Stimulated activated CD4-positive, alpha-beta T cell treated with anti-CD3 and anti-CD28 coated beads, TNF-alpha, amount 100 ng/mL, for 24 hours (primary cell): ENCODE data around the gene BORCS8.
"Not testable (repeated sequence)": the region's sequence is repeated elsewhere in the genome, so short reads cannot be mapped to it uniquely, and the experiment has no call there.

Experiments
- DNase-seq, 3 experiments: peaks; one replicate each; pipeline ENCODE4 v3.0.0-alpha.2; 2020; ENCODE audit warnings: low read depth in 3 of 3

Gene BORCS8

DNA sequence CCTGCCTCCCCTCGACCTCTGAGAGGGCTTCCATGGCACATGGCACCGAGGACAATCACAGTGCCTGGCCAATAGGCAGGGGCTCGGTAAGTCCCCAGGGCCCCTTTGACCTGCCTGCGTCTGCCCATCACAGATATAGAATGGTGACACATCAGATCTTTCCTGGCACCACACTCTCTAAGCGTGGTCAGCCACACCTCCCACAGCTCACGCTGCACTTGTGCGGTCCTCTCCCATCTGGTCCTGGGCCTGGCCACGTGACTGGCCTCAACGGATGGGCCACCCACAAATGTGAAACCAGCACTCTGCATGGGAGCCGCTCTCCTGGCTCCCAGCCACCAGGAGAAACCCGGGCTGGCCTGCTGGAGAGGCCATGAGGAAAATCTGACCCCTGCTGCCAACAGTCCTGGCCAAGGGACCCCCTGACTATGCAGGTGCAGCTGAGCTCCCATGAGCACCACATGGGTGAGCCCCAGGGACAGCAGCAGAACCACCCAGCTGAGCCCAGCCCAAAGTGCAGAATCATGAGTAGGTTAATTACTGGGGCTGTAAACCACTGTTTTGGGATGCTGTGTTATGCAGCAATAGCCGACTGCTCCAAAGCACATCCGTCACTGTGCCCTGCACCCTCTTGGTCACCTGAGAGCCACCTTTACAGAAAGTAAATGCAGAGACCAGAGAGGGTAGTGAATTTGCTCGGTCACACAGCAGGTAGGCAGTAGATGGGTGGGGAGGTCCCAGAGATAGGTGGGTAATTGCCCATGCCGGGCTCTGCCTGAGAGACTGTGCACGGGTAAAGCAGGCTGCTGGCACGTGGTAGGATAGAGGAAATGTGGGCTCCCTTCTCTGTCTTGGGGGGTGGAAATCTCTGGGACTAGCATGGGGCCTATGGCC lies 12.2 kb downstream of the BORCS8 start:
- DNase-seq = no peak

DNA sequence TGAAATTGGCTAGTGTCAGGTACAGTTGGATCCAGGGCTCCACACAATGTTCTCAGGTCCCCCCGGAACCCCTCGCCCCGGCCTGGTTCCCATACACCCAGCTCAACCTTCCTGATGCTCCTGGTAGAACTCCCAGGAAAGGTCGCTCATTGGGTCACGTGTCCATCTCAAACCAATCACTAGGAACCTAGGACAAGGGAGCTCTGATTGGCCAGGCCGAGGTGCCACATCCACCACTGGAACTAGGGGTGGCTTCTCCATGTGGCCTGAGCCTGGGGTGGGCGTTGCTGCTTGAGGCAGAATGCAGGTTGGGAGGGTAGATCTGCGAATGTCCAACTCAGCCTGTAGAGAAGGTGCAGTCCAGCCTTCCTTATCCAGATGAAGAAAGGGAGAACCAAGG lies 15.0 kb downstream of the BORCS8 start:
- DNase-seq = no peak

DNA sequence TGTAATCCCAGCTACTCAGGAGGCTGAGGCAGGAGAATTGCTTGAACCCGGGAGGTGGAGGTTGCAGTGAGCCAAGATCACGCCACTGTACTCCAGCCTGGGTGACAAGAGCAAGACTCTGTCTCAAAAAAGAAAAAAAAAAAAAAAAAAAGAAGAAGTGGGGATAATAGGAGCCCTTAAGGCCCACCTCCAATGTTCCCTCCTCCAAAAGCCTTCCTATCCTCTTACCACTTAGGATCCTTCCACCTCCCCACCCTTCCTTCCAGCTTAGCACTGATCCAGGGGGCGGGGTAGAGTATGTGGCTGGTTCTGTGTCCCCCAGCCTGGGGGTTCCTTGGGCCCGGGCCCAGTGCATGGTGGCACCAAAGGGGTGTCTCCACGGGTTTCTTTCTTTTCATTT lies 18.7 kb downstream of the BORCS8 start:
- not testable (repeated sequence) for DNase-seq

DNA sequence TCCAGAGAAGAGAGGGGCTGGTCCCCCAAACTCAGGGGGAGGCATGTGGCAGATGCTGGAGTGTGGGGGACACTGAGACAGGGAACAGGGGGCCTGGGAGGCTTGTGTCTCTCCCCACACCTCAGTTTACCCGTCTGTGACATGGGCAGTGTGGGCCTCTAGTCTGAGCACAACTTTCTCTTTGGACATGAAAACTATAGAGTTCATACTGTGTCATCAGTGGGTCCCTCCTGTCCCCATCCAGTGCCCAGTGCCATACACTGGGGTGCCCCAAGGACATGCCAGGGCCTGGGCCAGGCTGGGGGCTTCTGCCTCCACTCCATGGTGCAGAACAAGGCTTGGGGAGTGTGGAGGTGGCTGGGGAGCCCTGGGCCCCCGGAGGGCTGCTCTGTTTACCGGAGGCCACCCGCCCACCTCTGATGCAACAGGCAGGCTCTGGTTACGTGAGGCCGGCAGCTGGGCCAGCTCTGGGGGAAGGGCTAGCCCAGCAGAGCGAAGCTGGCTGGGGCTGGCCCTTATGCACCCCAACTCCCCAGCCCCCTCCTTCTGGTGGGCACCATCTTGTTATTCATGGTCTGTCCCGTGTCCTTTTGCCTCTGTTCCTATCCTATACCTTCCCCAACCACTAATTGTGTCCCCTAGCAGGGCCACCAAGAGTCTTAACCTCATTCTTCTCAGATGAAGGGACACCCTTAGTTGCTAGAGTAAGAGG lies 20.0 kb downstream of the BORCS8 start:
- DNase-seq = no peak

DNA sequence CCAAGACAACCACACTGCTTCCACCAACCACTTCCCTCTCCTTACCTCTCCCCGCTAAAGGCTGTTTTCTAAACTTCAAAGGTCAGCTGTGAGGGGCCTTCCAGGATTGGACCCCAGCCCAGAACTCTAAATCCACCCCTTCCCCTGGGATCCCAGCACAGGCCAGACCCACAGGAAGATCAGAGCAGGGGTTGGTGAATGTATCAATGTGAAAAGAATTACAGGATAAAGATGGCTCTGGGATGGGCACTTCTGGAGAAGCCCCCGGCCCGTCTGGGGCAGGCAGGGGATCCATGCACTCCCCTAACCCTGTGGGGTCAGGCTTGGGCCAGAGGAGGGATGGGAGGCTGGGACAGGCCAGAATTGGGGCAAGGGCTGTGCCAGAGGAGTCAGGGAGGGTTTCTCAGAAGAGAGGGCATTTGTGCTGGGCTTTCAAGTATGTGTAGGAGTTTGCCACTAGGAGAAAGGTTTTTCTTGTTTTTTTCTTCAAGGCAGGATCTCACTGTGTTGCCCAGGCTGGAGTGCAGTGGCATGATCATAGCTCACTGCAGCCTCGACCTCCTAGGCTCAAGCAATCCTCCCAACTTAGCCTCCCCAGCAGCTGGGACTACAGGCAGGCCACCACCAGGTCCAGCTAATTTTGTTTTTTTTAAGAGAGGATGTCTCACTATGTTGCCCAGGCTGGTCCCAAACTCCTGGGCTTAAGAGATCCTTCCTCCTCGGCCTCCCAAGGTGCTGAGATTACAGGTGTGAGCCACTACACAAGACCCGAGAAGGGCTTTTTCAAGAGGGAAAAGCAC lies 20.9 kb downstream of the BORCS8 start:
- no peak for DNase-seq

DNA sequence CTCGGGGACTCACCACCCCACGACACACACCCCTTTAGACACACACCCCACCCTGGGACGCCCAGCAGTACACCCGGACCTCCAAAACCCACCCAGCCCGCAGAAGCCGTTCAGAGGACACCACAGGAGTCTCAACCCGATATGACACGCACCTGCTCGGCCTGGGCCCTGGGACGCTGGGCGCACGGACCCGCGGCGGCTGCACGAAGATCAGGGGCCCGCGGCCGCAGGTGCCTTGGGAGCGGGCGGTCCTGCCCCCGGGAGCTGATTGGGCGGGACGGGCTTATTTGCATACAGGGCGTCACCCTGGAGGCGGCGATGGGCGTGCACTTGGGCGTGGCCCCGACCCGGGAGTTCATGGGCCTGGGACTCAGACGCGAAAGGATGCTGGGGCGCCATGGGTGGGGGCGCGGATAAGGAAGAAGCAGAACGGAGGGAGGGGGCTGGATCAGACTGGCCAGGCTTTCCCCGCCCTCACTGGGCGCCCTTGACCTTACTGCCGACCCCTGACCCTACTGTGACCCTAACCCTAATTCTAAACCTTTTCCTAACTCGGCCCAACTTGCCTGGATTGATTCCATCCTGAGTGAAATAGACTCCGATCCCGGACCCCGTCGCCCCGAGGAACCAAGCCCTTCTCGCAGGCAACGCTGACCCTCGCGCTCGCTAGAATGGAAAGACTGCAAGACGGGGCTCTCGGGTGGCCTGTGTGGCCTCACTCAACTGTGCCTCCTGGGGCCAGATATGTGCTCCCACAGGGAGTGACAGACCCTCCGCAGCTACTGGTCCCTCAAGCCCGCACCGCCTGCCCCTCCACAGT lies 21.7 kb downstream of the BORCS8 start, which contains the start of gene MEF2B:
Gene MEF2B (minus strand): TSS at position 211 of the 820 bp plus-strand sequence. CDS start 19,528 bp downstream, outside the sequence.
- DNase-seq = peak; percentile 56 to 85 (median 63)

DNA sequence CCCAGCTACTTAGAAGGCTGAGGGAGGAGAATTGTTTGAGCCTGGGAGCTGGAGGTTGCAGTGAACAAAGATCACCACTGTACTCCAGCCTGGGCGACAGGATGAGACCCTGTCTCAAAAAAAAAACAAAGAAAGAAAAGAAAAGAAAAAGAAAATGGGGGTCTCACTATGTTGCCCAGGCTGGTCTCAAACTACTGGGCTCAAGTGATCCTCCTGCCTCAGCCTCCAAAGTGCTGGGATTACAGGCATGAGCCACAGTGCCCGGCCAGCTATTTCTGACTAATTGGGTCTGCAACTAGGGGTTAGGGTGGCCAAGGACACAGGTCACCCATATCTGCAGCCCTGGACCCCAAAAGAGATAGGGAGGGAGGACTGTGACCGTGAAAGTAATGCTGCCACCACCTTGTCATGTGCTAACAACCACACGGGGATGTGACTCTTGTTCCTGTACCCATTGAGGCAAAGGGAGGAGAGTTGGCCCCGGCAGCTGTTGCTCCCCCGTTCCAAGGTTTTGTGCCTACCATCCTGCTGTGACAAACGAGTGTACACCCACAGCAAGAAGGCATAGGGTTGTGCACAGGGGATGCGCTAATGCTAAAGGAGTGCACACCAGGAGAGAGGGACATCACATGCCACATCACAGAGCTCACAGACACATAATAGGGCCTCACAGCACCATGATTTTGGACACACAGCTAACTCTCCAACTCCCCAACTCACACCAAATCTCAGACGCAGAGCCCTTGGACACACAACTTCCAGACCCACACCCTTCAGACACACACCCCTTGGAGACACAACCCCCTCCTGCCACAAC lies 22.5 kb downstream of the BORCS8 start:
- no peak for DNase-seq

DNA sequence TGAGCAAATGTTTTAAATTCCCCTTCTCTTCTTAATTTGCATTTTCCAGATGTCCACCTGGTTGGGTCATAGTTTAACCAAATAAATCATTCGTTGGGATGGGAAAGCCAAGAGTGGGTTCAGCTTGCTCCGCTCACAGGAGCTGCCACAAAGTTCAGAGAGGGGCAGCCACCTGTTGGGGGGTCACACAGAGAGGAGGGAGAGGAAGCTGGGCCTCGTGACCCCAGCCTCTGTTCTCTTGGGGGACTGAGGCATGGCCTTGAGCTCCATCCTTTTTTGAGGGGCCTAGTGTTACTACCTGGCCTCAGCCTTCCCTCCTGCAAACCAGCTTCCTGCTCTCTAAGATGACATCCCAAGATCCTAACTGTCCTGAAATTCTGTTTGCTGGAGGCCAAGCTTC lies 24.3 kb downstream of the BORCS8 start:
- DNase-seq = no peak

DNA sequence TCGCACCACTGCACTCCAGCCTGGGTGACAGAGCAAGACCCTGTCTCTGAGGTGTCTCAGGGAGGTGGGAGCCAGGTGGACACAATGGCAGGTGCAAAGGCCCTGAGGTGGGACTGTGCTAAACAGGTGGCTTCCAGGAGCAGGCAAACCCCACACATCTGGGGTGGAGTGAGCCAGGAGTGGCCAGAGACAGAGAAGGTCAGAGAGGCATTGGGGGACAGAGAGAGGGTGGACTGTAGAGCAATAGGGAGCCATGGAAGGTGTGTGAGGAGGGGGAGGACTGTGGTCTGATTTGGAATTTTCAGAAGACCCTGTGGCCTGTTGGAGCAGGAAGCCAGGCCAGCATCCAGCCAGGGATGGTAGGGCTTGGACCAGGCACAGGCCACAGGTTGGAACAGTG lies 26.6 kb downstream of the BORCS8 start:
- DNase-seq = no peak

DNA sequence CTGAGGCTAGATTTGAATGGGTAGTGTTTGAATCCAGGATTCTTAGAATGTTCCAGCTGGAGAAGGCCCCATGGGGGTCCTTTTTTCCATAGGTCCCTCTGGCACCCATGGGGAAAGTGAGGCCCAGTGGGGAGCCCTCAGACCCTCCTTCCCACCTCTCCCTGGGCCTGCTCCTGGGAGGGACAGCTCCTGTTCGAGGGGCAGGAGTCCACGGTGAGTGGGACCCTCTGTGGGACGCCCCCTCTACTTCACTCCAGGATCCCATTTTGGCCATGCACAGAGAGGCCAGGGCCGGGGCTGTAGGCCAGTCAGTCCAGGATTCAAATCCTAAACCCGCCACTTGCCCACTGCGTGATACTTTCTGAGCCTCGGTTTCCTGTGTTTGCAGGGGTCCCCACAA lies 29.5 kb downstream of the BORCS8 start:
- no peak for DNase-seq

DNA sequence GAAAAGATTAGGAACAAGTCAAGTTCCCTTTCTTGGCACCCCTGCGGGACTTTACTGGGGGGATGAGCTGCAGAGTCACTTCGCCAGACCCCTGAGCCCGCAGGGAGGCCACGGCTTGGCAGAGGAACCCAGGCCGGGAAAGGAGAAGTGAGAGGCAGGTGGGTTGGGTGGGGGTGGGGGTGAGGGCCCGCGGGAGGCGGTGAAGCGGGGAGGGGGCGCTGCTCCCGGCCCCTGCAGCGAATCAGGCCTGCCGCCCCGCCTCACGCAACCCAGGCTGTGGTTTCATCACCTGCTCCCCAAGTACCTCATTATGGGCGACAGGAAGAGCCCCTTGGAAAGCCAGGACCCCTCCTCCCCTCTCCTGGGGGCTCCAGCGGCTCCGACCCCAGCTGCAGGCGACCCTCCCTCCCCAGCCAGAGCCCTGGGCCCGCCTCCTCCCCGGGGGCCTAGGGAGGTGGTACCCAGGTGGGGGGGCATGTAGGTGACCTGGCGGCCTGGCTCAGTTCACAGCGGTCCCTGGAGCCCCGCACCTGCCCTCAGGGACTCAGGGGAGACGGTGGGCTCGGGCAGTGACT lies 31.4 kb downstream of the BORCS8 start:
- no peak for DNase-seq

DNA sequence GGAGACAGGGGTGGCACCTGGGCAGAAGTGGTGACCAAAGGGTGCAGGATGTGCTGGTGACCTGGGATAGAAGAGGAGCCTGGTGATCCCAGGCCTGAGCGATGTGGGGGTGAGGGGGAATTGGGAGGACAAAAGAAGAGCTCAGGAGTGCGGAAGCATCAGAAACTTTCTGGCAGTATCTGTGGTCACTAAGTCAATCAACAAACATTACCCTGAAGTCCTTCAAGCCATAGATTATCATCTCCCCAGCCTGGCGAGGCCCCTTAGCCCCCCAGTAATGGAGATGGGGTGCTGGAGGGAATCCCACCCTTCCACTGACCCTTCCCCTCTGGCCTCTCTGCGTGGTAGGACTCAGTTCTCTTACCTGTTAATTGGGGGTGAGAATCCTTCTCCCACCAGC lies 32.4 kb downstream of the BORCS8 start:
- DNase-seq = no peak

DNA sequence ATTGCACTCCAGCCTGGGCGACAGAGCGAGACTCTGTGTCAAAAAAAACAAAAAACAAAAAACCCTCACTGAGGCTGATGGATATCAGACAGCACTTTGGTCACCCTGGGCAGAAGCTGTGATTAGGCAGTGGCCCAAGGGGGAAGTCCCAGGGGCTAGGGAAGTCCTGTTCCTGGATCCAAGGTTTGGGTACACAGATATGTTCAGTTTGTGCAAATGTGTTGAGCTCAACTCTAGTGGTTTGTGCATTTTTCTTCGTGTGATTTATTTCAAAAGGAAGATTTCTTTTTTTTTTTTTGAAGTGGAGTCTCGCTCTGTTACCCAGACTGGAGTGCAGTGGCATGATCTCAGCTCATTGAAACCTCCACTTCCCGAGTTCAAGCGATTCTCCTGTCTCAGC lies 34.1 kb downstream of the BORCS8 start:
- DNase-seq = no peak

DNA sequence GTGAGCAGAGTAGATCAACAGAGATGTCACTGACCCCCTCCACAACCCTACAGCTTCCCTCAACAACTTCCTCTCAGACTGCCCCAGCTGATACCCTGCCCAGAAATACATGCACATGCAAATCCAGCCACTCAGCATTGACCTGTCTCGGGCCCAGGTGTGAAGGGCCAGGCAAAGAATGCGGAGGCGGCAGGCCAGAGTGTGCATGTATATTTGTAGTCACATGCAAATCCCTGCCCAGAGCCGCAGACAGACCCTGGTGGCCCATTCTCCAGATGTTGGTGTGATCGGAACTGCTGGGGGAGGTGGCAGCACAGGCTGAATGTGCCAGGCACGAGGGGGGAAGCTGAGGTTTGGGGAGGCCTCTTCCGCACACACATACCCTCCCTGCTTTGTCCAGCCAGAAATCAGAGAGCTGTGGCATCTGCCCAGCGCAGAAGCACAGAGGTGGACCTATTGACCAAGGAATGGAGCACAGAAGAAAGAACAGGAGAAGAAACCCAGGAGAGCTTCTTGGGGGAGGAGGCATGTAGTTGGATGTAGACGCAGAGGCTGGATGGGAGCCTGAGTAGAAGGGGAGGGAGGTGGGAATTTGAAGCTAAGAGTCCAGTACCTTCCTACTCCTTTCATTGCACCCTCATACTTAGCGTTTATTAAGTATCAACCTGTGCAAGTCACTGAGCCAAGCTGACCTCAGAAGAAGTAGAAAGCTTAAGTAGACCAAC lies 36.3 kb downstream of the BORCS8 start:
- no peak for DNase-seq

DNA sequence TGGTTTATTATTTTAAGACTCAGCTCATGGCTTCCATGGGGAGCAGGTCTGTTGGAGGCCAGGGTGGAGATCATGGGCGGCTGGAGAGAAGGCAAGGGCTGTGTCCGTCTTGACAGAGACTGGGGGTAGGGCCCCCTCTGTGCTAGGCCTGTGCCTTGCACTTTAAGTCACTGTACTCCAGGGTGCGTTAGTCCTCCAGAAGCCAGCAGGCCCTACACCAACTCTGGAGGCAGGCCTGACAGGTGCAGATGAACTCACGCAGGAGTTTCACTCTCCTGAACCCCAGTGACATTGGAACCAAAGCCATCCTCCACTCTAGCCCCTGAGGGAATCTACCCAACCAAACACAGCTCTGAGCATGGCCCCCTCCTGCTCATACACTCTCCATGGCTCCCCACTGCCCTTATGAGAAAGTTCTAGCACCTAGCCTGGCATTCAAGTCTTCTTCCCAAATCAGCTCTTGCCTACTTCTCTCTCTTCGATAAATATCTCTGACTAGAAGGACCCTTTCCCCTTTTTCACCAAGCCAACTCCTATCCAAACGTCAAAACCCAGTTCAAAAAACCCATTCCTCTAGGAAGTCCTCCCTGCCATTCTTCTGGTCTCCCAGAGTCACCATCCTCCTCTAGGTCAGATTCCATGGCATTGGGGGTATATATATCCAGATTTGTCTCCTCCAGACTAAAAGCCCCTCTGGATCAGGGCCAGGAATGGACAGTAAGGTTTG lies 37.0 kb downstream of the BORCS8 start:
- no peak for DNase-seq

DNA sequence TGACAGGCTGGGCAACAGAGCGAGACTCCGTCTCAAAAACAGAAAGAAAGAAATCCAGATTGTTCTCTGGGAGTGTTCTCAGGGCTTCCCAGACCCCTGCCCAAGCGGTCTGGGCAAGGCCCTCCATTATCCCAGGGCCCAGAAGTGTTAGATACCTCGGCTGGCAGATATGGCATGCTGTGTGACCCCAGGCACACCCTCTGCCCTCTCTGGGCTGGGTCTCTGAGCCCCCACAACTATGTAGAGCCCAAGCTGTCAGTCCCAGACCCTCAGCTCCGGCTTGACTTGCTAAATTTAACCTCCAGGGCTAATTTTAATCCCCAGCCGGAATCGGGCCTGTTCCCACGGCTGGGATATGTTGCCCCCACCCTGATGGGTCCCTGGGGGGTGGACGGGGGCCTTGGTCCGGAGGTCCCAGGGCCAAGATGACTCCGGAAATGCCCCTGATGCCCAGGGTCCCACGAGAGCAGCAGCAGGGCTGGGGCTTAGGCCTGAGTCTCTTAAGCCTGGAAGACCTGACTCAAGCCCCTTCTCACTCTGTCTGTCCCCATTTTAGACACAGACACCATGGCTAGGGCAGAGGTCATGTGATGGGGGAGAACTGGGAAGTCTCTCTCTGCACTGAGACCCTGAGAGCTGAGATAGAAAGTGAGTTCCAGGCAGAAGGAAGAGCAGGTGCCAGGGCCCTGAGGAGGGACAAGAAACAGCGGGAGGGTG lies 39.1 kb downstream of the BORCS8 start:
- no peak for DNase-seq

DNA sequence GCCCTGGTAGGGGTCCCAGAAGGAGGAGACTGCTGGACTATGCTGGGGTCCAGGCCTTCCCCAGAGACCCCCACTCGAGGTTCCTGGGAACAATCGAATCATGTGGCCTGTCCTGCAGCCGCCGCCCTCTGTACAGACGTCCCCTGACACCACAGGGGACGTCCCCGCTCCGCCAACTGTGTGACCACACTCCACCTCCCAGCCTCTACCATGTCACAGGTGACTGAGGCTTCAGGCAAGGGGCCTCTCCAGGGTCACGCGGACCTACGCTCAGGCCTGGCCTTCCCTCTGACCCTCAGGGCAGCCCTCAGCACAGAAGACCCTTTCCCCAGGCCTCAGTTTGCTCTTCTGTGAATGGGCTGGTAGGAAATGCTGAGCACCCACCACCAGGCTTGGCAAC lies 40.5 kb downstream of the BORCS8 start:
- DNase-seq = no peak

DNA sequence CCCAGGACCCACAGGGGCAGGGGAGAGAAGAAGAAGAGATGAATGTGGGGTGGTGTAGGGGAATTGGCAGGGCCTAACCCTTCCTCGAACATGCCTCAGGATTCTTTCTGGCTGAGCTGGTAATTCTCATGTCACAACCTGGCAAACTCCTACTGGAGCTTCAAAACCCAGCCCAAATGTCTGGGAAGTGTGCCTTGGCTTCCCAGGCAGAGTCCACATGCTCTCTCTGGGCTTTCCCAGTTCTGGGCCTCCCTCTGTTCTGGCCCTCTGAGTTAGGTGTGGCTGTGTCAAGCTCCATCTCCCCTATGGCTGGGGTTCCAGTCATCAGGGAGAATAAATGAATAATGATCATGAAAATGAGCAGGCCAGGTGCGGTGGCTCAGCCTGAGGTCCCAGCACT lies 42.5 kb downstream of the BORCS8 start:
- DNase-seq = no peak
